ENCODE measurements around the gene CREB5.
"Not testable (repeated sequence)": the region's sequence is repeated elsewhere in the genome, so short reads cannot be mapped to it uniquely, and the experiment has no call there.

CREB5 gene

GRCh38 chr7:28609608-28610007 is 197.3 kb downstream of the CREB5 start:
- TF ChIP-seq, protein P1, sequence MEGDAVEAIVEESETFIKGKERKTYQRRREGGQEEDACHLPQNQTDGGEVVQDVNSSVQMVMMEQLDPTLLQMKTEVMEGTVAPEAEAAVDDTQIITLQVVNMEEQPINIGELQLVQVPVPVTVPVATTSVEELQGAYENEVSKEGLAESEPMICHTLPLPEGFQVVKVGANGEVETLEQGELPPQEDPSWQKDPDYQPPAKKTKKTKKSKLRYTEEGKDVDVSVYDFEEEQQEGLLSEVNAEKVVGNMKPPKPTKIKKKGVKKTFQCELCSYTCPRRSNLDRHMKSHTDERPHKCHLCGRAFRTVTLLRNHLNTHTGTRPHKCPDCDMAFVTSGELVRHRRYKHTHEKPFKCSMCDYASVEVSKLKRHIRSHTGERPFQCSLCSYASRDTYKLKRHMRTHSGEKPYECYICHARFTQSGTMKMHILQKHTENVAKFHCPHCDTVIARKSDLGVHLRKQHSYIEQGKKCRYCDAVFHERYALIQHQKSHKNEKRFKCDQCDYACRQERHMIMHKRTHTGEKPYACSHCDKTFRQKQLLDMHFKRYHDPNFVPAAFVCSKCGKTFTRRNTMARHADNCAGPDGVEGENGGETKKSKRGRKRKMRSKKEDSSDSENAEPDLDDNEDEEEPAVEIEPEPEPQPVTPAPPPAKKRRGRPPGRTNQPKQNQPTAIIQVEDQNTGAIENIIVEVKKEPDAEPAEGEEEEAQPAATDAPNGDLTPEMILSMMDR (IDR thresholded peaks at IDR 0.05; ENCODE audit: control extremely low read depth, extremely low read depth, low read depth, missing control alignments), result no peak
- DNase-seq (ENCODE audit: extremely low spot score), result no peak
- CTCF ChIA-PET, result interaction anchor here (0.9 to 3.0 kb wide), 9 partner anchors 9 to 62 kb away, joined by 3 to 20 read pairs (median 4); no protein-coding TSS in a partner anchor
- POLR2A ChIA-PET, result no interaction called here

DNA sequence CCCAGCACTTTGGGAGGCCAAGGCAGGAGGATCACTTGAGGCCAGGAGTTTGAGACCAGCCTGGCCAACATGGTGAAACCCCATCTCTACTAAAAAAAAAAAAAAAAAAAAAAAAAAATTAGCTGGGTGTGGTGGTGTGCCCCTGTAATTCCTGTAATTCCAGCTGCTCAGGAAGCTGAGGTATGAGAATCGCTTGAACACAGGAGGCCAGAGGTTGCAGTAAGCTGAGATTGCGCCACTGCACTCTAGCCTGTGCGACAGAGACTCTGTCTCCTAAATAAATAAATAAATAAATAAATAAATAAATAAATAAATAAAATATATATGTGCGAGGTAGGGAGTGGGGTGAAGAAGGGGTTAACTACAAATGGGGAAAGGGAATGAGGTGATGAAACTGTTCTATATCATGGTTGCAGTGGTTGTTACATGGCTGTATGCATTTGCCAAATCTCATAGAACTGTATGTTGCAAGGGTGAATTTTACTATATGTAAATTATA is 199.1 kb downstream of the CREB5 start:
- DNase-seq (ENCODE audit: extremely low spot score); POLR2A ChIA-PET: not testable (repeated sequence)
- CTCF ChIA-PET, result interaction anchor here (1.2 to 3.0 kb wide), 5 partner anchors 13 to 162 kb away, joined by 3 to 20 read pairs (median 4); no protein-coding TSS in a partner anchor

GRCh38 chr7:28613262-28613661 is 200.9 kb downstream of the CREB5 start:
- POLR2A ChIA-PET, result no interaction called here
- no peak for DNase-seq (ENCODE audit: extremely low spot score)
- CTCF ChIA-PET, result interaction anchor here (1.7 to 3.2 kb wide), 4 partner anchors 9 to 43 kb away, joined by 5 to 12 read pairs (median 8); no protein-coding TSS in a partner anchor
- TF ChIP-seq, protein P1 (IDR thresholded peaks at IDR 0.05; ENCODE audit: control extremely low read depth, extremely low read depth, low read depth, missing control alignments), result no peak

DNA sequence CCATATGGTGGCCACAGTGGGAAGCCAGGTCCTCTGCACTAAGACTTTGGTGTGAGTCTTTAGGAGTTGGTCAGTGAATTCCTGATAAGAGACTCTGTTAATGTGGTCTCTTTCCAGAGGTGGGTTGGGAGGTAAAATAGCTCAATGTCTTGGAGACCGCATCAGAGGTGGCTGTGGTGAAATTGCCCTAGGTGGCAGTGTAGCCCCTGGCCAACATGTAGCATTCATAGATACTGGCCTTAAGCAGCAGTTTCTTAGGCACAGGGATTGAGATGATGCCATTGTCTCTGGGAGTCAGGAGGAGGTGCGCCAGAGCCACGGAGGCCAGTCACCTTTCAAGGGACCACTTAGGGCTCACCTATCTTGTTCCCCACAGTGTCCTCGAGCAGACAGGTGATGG is 202.8 kb downstream of the CREB5 start:
- TF ChIP-seq, protein P1 (IDR thresholded peaks at IDR 0.05; ENCODE audit: control extremely low read depth, extremely low read depth, low read depth, missing control alignments), result peak; percentile 33
- DNase-seq (ENCODE audit: extremely low spot score), result no peak
- POLR2A ChIA-PET, result no interaction called here
- CTCF ChIA-PET, result interaction anchor here (1.0 to 3.2 kb wide), 13 partner anchors 8 to 222 kb away, joined by 3 to 12 read pairs (median 4); no protein-coding TSS in a partner anchor

- TF ChIP-seq, protein P1 (IDR thresholded peaks at IDR 0.05; ENCODE audit: control extremely low read depth, extremely low read depth, low read depth, missing control alignments), result no peak
- ChIA-PET CTCF (interaction anchor here (1.0 to 2.1 kb wide), 6 partner anchors 9 to 44 kb away, joined by 3 to 5 read pairs (median 3); no protein-coding TSS in a partner anchor), POLR2A (interaction anchor here (0.6 kb wide), 1 partner anchor 89 kb away, joined by 3 read pairs; no protein-coding TSS in a partner anchor)
- DNase-seq (ENCODE audit: extremely low spot score), result no peak
Measured at GRCh38 chr7:28617308-28617880, 205.1 kb downstream of the CREB5 start.

GRCh38 chr7:28618383-28618782 is 206.1 kb downstream of the CREB5 start:
- ChIA-PET CTCF (interaction anchor here (1.0 to 1.5 kb wide), 5 partner anchors 8 to 19 kb away, joined by 3 to 5 read pairs (median 3); no protein-coding TSS in a partner anchor), POLR2A (no interaction called here)
- TF ChIP-seq, protein P1 (IDR thresholded peaks at IDR 0.05; ENCODE audit: control extremely low read depth, extremely low read depth, low read depth, missing control alignments), result no peak
- no peak for DNase-seq (ENCODE audit: extremely low spot score)

- TF ChIP-seq, protein P1 (IDR thresholded peaks at IDR 0.05; ENCODE audit: control extremely low read depth, extremely low read depth, low read depth, missing control alignments), result no peak
- POLR2A ChIA-PET, result no interaction called here
- CTCF ChIA-PET, result interaction anchor here (1.2 to 1.4 kb wide), 3 partner anchors 9 to 66 kb away, joined by 3 read pairs; no protein-coding TSS in a partner anchor
- DNase-seq (ENCODE audit: extremely low spot score), result no peak
Measured at GRCh38 chr7:28619256-28619655, 206.9 kb downstream of the CREB5 start.
